GM12801 (cell line): ENCODE measurements around the gene SERP2.

Source experiments
- CTCF ChIP-seq: IDR thresholded peaks from one replicate; pipeline ENCODE4 v1.5.1; 2011; ENCODE audit warnings: control low read depth; ENCODE audit not compliant: insufficient read length; ENCODE audit errors: extremely low read depth

The SERP2 gene

GRCh38 chr13:44382635-44383145, 9.1 kb downstream of the SERP2 start:
- no peak for TF ChIP-seq CTCF

GRCh38 chr13:44383945-44384344, 10.3 kb downstream of the SERP2 start:
- TF ChIP-seq CTCF: no peak

GRCh38 chr13:44384778-44385177, 11.2 kb downstream of the SERP2 start:
- no peak for TF ChIP-seq CTCF

GRCh38 chr13:44385401-44385800, 11.8 kb downstream of the SERP2 start:
- no peak for TF ChIP-seq CTCF

- TF ChIP-seq CTCF: no peak
These were observed 12.2 kb downstream of the SERP2 start for GRCh38 chr13:44385847-44386246.

- no peak for TF ChIP-seq CTCF
These were observed 13.4 kb downstream of the SERP2 start for GRCh38 chr13:44386913-44387556.

- TF ChIP-seq CTCF: no peak
These were observed 14.9 kb downstream of the SERP2 start for GRCh38 chr13:44388427-44389059.
